HUES48 (cell line): Measurements from ENCODE around the gene NOS3.

Source experiments
- H3K27ac ChIP-seq: one replicate; pipeline ENCODE4 v1.7.0; 2013; ENCODE audit warnings: low read depth, low read length, inconsistent platforms
- H3K27me3 ChIP-seq: 2 replicates; pipeline ENCODE4 v1.6.1; 2013; ENCODE audit warnings: mild to moderate bottlenecking, low read length; ENCODE audit not compliant: control insufficient read depth, insufficient read depth
- H3K36me3 ChIP-seq: 2 replicates; pipeline ENCODE4 v1.6.1; 2013; ENCODE audit warnings: low read length; ENCODE audit not compliant: control insufficient read depth, insufficient read depth
- H3K4me1 ChIP-seq: 2 replicates; pipeline ENCODE4 v1.6.1; 2013; ENCODE audit warnings: mild to moderate bottlenecking, low read length; ENCODE audit not compliant: control insufficient read depth, insufficient read depth
- H3K4me3 ChIP-seq: 2 replicates; pipeline ENCODE4 v1.5.1; 2013; ENCODE audit warnings: mild to moderate bottlenecking, low read depth, low read length
- H3K9ac ChIP-seq: 2 replicates; pipeline ENCODE4 v1.6.1; 2013; ENCODE audit warnings: mild to moderate bottlenecking, low read depth, low read length, moderate library complexity
- H3K9me3 ChIP-seq: 2 replicates; pipeline ENCODE4 v1.6.1; 2013; ENCODE audit warnings: low read length; ENCODE audit not compliant: control insufficient read depth, insufficient read depth

The NOS3 gene

DNA sequence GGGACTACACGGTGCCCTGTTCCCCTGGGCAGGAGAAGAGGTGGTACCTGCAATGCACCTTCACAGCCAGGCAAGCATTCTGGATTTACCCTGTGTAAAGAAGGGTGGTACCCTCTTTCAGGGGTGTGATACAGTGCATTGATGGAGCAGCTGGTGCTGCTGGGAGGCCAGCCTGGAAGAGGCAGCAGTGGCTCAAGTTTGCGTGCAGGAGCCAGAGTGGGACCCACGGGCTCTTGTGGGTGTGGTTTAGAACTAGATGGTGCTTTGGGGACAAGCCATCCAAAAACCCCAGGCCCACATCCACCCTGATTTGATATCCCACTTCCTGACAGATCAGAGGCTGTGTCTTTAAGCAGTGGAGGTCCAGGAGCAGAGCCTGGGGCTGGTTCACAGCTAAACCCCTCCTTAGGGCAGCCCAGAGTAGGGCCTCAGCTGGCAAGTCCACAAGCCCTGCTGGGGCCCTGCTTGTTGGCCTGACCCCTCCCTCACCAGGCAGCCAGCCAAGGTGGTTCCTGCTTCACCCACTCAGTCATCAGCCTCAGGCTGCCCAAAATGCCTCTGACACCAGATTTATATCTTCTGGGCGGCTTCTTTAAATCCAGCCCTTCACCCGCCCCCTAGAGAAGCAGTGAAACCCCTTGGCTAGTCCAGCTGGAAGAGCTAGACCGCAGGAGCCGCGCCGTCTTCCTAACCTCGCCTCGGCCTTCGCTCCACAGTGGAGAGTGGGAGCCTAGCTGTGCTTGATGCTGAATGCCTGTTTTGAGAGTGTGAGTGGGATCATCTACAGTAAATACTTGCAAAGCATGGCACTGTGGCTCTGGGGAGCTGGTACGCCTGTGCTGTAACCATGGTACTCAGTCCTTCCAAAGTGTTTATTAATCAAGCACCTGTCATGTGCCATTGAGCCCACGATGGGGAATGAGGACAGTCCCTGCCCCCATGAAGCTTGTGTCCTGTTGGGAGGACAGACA lies 56.1 kb downstream of the NOS3 start:
- Histone ChIP-seq H3K4me3 (no peak overlapping the region), H3K27me3 (peaks cover 27% of the 10 kb centered on the region), H3K9ac (no peak overlapping the region), H3K9me3 (no peaks in the 10 kb centered on the region), H3K36me3 (no peaks in the 10 kb centered on the region), H3K4me1 (0 out of 2 replicates have a peak, but pooled peaks cover 3% of the 10 kb centered on the region), H3K27ac (no peak overlapping the region)

DNA sequence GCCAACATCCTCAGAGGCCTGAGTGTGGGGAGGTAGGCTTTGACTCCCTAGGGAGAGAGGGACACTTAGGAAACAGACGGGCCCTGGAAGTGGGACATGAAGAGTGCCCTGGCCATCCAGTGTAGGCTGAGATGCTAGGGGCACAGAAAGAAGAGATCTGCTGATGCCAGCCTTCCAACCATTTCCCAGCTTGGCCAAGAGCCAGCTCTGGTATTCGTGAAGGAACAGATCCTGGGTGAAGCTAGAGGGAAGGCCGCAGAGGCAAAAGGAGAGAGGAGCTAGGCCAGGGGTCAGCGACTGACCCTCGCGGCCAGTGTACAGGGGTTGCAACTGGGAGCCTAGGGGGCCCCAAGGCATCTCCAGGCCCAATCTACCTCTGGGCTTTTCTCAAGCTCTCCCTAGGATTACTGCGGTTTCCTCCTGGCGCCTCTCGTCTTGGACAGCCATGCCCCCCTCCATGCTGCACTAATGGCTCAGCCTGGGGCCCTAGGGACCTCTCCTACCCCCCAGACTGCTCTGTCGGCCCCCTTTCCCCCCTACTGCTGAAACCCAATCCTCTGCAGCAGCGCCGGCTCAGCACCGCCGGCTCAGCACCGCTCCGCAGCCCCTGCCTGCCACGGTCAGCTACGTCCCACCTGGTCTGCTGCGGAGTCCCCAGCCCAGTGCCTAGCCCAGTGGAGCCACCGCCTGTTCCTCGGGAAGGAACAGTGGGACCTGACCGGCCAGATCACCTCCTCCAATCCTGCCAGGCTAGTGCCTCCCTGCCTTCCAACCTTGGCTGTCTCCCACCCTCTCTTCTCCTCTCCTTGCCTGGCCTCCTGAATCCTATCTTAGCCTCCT lies 57.4 kb downstream of the NOS3 start, which contains the start of gene ASIC3:
TSS of gene ASIC3 (plus strand) at position 556 of the 840 bp plus-strand sequence. CDS start 355 bp downstream, outside the sequence.
- H3K4me3 ChIP-seq: no peak within 1 kb of the TSS
- 0 out of 2 replicates have a peak, but pooled peaks cover 3% of the 10 kb centered on the region for H3K4me1 ChIP-seq
- H3K27me3 ChIP-seq: peaks cover 35% of the 10 kb centered on the region
- no peaks in the 10 kb centered on the region for H3K36me3 ChIP-seq
- H3K27ac ChIP-seq: no peak within 1 kb of the TSS
- H3K9ac ChIP-seq: no peak within 1 kb of the TSS
- H3K9me3 ChIP-seq: no peaks in the 10 kb centered on the region

DNA sequence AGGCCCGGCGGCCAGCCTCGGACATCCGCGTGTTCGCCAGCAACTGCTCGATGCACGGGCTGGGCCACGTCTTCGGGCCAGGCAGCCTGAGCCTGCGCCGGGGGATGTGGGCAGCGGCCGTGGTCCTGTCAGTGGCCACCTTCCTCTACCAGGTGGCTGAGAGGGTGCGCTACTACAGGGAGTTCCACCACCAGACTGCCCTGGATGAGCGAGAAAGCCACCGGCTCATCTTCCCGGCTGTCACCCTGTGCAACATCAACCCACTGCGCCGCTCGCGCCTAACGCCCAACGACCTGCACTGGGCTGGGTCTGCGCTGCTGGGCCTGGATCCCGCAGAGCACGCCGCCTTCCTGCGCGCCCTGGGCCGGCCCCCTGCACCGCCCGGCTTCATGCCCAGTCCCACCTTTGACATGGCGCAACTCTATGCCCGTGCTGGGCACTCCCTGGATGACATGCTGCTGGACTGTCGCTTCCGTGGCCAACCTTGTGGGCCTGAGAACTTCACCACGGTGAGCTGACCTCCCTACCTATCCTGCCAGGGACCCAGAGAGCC lies 58.2 kb downstream of the NOS3 start:
- peaks cover 35% of the 10 kb centered on the region for H3K27me3 ChIP-seq
- H3K9ac ChIP-seq: no peak overlapping the region
- H3K9me3 ChIP-seq: no peaks in the 10 kb centered on the region
- no peak overlapping the region for H3K4me3 ChIP-seq
- H3K27ac ChIP-seq: no peak overlapping the region
- 0 out of 2 replicates have a peak, but pooled peaks cover 3% of the 10 kb centered on the region for H3K4me1 ChIP-seq
- H3K36me3 ChIP-seq: no peaks in the 10 kb centered on the region

GRCh38 chr7:151051108-151051507 lies 60.3 kb downstream of the NOS3 start:
- Histone ChIP-seq H3K9me3 (no peaks in the 10 kb centered on the region), H3K9ac (no peak overlapping the region), H3K27me3 (peaks cover 35% of the 10 kb centered on the region), H3K4me1 (0 out of 2 replicates have a peak, but pooled peaks cover 3% of the 10 kb centered on the region), H3K27ac (no peak overlapping the region), H3K36me3 (no peaks in the 10 kb centered on the region), H3K4me3 (peak overlapping the region; percentile 36)

DNA sequence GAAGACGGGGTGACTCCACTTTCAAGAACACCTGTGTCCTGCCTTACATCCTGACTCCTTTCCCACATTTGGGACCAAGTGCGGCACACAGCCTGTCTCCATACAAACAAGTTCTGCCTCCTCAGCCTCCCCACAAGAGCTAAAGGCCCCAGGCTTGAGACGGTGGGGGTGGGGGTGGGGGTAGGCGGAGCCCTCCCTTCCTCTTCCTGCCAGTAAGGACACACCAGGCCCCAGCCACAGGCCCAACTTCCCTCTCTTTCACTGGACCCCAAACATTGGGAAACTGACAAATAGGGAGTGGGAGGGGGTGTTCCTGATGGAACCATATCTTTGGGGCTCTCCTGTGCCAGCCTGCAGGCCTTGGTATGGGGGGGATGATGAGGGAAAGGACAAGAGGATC lies 62.3 kb downstream of the NOS3 start:
- Histone ChIP-seq H3K27ac (no peak overlapping the region), H3K4me3 (no peak overlapping the region), H3K27me3 (peaks cover 39% of the 10 kb centered on the region), H3K4me1 (peaks cover 12% of the 10 kb centered on the region; the same call in 1 of the 2 replicates), H3K9me3 (no peaks in the 10 kb centered on the region), H3K9ac (no peak overlapping the region), H3K36me3 (no peaks in the 10 kb centered on the region)

GRCh38 chr7:151053751-151054150 lies 62.9 kb downstream of the NOS3 start:
- no peaks in the 10 kb centered on the region for H3K9me3 ChIP-seq
- peaks cover 37% of the 10 kb centered on the region for H3K27me3 ChIP-seq
- no peaks in the 10 kb centered on the region for H3K36me3 ChIP-seq
- no peak overlapping the region for H3K4me3 ChIP-seq
- H3K9ac ChIP-seq: no peak overlapping the region
- H3K27ac ChIP-seq: no peak overlapping the region
- H3K4me1 ChIP-seq: peaks cover 19% of the 10 kb centered on the region

GRCh38 chr7:151056283-151056665 lies 65.5 kb downstream of the NOS3 start:
- Histone ChIP-seq H3K36me3 (no peaks in the 10 kb centered on the region), H3K9ac (no peak overlapping the region), H3K4me1 (peaks cover 33% of the 10 kb centered on the region), H3K27ac (no peak overlapping the region), H3K4me3 (peak overlapping the region; percentile 86; the same call in 1 of the 2 replicates), H3K27me3 (peaks cover 16% of the 10 kb centered on the region), H3K9me3 (no peaks in the 10 kb centered on the region)

DNA sequence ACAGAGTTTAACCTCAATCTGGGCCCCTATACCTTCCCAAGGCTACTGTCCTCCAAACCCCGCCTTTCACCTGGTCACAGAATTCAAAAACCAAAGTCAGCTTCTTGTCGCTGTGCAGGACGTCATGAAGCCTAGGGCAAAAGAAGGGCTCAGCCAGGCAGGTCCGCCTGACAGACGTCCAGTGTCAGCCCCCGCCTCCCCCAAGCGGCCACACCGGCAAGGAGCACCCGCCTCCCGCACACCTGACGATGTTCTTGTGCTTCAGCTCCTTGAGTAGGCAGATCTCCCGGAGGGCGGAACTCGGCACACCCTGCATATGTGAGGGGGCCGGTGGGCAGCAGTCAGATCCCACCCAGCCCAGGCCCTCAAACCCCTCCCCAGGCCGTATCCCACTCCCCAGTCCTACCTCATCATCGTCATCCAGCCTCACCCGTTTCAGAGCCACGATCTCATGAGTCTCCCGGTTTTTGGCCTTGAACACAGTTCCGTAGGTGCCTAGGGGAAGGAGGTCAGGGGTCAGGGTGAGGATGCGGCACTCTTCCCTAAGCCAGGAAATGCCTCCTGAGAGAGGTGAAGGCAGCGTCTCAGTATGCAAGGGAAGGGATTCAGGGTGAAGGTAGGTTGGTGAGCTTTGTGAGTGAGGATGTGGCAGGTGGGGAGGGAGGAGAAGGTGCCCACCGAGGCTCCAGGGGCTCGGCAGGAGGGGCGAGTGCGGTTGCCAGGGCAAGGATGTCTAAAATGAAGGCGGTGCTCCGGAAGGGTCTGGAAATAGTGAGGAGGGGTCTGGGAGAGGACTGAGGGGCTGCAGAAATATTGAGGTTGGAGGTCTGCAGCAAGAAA lies 66.1 kb downstream of the NOS3 start:
- Histone ChIP-seq H3K4me3 (peak overlapping the region; percentile 86), H3K27ac (no peak overlapping the region), H3K36me3 (no peaks in the 10 kb centered on the region), H3K27me3 (peaks cover 12% of the 10 kb centered on the region), H3K9ac (no peak overlapping the region), H3K4me1 (peaks cover 36% of the 10 kb centered on the region), H3K9me3 (no peaks in the 10 kb centered on the region)

DNA sequence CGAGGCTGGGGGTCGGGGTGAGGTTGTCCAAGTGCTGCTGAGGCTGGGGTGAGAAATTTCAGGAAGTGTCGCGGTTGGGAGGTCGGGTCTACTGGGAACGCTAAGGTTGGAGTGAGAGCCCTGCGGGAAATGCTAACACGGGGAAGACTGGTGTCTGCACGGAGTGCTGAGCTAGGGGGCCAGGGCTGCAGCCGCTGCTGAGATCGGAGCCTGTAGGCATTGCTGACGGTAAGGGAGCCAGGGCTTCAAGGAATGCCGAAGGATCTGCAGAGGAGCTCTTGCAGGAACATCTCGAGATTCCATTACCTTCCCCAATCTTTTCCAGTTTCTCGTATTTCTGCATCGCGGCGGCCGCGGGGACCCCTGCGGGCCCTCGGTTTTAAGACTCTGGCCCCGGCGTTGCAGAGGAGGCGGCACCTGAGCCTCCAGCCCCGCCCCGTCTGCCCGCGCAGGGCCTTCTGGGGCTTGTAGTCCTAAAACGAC lies 66.7 kb downstream of the NOS3 start, which contains the start of gene CDK5:
TSS of gene CDK5 (minus strand) at position 392 of the 483 bp plus-strand sequence. CDS start at position 343, 49 bp downstream.
- H3K36me3 ChIP-seq: no peaks in the 10 kb centered on the region
- H3K27me3 ChIP-seq: peaks cover 8% of the 10 kb centered on the region
- no peak within 1 kb of the TSS; the same call in 1 of the 2 replicates for H3K9ac ChIP-seq
- H3K4me3 ChIP-seq: peak within 1 kb of the TSS; percentile 86
- peak within 1 kb of the TSS; percentile 91 for H3K27ac ChIP-seq
- peaks cover 40% of the 10 kb centered on the region for H3K4me1 ChIP-seq
- no peaks in the 10 kb centered on the region for H3K9me3 ChIP-seq
